Measurements from ENCODE around the gene APEH.
"Not testable (repeated sequence)": the region's sequence is repeated elsewhere in the genome, so short reads cannot be mapped to it uniquely, and the experiment has no call there.

Gene APEH

DNA sequence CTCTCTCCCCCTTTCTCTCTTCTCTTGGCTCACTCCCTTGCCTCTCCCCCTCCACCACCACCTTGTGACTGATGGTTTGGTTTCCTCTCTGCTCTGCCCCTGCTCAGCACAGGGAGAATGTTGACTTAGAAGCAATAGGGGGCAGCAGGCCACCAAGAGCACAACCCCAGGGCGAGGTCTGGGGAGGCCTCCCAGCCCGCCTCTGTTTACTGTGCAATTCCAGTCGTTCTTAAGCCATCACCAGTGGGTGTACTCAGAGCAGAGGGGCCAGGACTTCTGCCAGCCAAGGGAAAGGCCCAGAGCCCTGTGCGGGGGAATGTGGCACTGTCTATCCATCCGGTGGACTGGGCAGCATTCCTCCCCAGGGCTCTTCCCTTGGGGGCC is 5.7 kb upstream of the APEH start:
- no peak for DNase-seq (ENCODE audit: low read depth in 4 of 4, low spot score in 1 of 4)

DNA sequence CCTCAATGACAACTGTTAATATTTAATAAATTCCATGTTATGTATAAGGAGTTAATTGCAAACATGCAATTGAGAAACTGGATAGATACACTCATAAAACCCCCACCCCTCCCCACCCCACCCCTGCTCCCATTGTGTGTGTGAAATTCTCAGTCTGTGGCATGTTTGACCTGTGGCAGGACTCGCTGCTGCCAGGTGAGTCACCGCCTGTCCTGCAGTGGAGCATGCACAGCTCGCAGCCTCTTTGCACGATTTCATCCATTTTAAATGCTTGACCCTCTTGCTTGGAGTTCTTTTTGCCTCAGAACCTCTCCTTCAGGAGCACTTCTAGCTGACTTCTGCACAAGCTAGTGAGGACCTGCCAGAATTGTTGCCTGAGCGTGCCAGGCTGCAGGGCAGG is 5.3 kb upstream of the APEH start:
- DNase-seq (ENCODE audit: low read depth in 4 of 4, low spot score in 1 of 4), result no peak

- no peak for DNase-seq (ENCODE audit: low read depth in 4 of 4, low spot score in 1 of 4)
Observed at GRCh38 chr3:49669352-49669751, 4.8 kb upstream of the APEH start.

DNA sequence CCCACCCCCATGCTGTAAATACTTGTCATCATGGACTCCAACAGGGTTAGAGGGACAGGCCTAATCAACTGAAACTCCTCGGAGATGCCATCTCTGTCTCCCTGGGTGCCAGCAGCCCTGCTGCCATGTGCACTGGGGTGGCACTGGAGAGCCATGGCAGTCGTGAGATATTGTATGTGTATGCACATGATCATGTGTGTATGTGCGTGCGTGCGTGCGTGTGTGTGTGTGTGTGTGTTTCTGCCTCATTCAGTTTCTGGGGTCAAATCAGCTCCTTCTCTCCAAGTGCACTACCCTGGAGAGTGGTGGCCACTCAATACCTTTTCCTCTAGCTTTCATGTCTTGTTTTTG is 3.2 kb upstream of the APEH start:
- no peak for DNase-seq (ENCODE audit: low read depth in 4 of 4, low spot score in 1 of 4)

DNA sequence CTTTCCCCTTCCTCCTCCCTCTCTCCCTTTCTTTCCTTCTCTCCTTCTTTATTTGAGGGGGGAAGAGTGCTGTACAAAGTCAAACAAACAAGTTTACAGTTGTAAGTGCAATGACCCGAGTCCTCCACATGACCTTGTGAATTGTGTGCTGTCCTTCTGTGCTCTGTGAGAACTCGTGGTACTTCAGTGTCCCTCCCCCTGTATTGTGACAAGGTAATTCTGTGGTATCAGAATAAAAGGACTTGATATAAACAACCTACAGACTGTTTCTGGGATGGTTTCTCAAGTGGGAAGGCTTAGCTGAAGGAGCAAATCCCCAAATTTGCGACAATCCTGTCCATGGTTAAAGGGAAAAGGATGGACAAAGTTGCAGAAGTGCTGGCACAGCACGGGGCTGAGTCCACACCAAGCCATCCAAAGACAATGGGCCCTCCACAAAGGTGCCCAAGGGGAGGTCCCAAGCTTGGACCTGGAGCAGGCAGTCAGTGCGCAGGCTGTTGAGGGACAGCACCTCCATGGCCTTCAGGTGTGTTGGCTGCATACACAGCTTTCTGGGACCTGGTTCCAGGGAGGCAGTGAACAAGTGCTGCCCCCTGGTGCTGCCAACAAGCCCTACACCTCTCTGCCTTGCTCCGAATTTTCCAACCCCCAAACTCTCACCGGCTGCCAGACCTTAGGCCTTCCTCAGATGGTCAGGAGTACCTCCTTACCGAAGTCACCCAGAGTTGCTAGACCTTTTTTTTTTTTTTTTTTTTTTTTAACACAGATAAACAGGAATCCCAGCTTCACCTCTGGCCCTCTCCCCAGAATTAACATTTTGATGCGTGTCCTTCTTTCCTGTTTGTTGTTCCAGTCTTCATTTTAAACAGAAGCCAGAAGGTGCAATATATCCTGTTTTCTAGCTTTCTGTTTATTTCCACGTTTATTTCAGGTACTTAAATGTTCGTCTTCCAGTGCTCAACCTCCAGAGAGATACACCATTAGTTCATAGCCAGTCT is 2.6 kb upstream of the APEH start:
- peak in 3 of 4 experiments; percentile 57 to 59 (median 58) for DNase-seq (ENCODE audit: low read depth in 4 of 4, low spot score in 1 of 4)

GRCh38 chr3:49673121-49673714 is 933 bp upstream of the APEH start:
- DNase-seq (ENCODE audit: low read depth in 4 of 4, low spot score in 1 of 4), result peak in 2 of 4 experiments; percentile 17 to 19

- DNase-seq (ENCODE audit: low read depth in 4 of 4, low spot score in 1 of 4), result peak in 1 of 4 experiments; percentile 17
Observed at GRCh38 chr3:49674497-49674983, 389 bp downstream of the APEH start.

DNA sequence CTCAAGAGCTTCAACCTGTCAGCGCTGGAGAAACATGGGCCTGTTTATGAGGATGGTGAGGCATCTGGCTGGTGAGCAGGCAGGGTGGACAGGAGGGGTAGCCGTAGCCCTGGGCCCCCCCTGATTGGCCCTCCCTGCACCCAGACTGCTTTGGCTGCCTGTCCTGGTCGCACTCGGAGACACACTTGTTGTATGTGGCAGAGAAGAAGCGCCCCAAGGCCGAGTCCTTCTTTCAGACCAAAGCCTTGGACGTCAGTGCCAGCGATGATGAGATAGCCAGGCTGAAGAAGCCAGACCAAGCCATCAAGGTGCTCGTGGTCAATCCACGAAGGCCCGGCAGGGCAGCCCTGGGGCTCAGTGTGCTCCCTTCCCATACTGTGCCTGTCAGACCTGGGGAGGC is 1.8 kb downstream of the APEH start:
- DNase-seq (ENCODE audit: low read depth in 4 of 4, low spot score in 1 of 4), result no peak

GRCh38 chr3:49680493-49681231 is 6.5 kb downstream of the APEH start:
- no peak for DNase-seq (ENCODE audit: low read depth in 4 of 4, low spot score in 1 of 4)

GRCh38 chr3:49681232-49681522 is 7.0 kb downstream of the APEH start:
- no peak for DNase-seq (ENCODE audit: low read depth in 4 of 4, low spot score in 1 of 4)

- no peak for DNase-seq (ENCODE audit: low read depth in 4 of 4, low spot score in 1 of 4)
Observed at GRCh38 chr3:49681543-49681942, 7.4 kb downstream of the APEH start.

GRCh38 chr3:49683162-49683561 is 9.0 kb downstream of the APEH start:
- no peak for DNase-seq (ENCODE audit: low read depth in 4 of 4, low spot score in 1 of 4)

- DNase-seq (ENCODE audit: low read depth in 4 of 4, low spot score in 1 of 4), result not testable (repeated sequence)
Observed at GRCh38 chr3:49684453-49684852, 10.3 kb downstream of the APEH start.

- not testable (repeated sequence) for DNase-seq (ENCODE audit: low read depth in 4 of 4, low spot score in 1 of 4)
Observed at GRCh38 chr3:49685103-49685502, 11.0 kb downstream of the APEH start.

GRCh38 chr3:49685846-49686245 is 11.7 kb downstream of the APEH start:
- not testable (repeated sequence) for DNase-seq (ENCODE audit: low read depth in 4 of 4, low spot score in 1 of 4)

- peak in 1 of 4 experiments; percentile 20 for DNase-seq (ENCODE audit: low read depth in 4 of 4, low spot score in 1 of 4)
Observed at GRCh38 chr3:49686346-49686745, 12.2 kb downstream of the APEH start.

- peak in 2 of 4 experiments; percentile 19 to 43 for DNase-seq (ENCODE audit: low read depth in 4 of 4, low spot score in 1 of 4)
Observed at GRCh38 chr3:49686769-49687423, 12.7 kb downstream of the APEH start.

- DNase-seq (ENCODE audit: low read depth in 4 of 4, low spot score in 1 of 4), result not testable (repeated sequence)
Observed at GRCh38 chr3:49687424-49687795, 13.3 kb downstream of the APEH start.

- DNase-seq (ENCODE audit: low read depth in 4 of 4, low spot score in 1 of 4), result not testable (repeated sequence)
Observed at GRCh38 chr3:49688338-49689045, 14.3 kb downstream of the APEH start.

GRCh38 chr3:49689046-49689907 is 15.1 kb downstream of the APEH start, which contains the start of the genes MST1 and RNF123:
TSS of gene MST1 (minus strand) at chr3:49689474. CDS start at chr3:49688691, 783 bp downstream.
TSS of gene RNF123 (plus strand) at chr3:49689557. CDS start at chr3:49691166, 1,609 bp downstream.
- DNase-seq (ENCODE audit: low read depth in 4 of 4, low spot score in 1 of 4), result peak; percentile 85 to 89 (median 88)
